Measurements from ENCODE around the gene ANKRD28.

DNA sequence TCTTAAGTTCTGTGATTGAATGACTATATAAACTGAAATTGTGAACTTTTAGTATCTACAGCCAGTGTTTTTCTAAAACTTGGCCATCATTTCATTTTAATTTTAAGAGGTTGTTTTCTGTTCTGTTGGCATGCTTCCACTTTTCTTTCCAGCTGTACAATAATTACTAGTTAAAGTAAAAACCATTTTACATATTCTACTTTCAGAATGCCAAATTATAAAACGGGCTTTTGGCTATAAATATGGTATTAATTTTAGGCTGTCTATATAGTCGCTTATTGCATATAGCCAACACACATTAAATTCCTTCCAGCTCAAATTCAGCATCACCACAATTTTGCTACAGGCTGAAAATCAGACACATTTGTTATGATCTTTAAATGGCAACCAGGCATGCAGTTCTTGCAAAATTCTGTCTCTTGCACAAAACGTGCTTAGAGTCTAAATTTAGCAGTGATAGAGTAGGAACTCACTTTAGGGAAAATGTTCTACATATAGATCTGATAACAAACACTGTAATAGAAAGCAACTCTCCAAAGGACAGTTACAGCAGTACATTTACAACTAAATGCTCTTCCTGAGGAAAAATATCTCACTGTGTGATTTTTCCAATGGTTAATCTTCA lies 115.1 kb downstream of the ANKRD28 start:
- TF ChIP-seq, protein P1, sequence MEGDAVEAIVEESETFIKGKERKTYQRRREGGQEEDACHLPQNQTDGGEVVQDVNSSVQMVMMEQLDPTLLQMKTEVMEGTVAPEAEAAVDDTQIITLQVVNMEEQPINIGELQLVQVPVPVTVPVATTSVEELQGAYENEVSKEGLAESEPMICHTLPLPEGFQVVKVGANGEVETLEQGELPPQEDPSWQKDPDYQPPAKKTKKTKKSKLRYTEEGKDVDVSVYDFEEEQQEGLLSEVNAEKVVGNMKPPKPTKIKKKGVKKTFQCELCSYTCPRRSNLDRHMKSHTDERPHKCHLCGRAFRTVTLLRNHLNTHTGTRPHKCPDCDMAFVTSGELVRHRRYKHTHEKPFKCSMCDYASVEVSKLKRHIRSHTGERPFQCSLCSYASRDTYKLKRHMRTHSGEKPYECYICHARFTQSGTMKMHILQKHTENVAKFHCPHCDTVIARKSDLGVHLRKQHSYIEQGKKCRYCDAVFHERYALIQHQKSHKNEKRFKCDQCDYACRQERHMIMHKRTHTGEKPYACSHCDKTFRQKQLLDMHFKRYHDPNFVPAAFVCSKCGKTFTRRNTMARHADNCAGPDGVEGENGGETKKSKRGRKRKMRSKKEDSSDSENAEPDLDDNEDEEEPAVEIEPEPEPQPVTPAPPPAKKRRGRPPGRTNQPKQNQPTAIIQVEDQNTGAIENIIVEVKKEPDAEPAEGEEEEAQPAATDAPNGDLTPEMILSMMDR (conservative IDR thresholded peaks at IDR 0.05) = no peak
- no peak for TF ChIP-seq ZFX (IDR thresholded peaks at IDR 0.05)

Data from C4-2B (cell line).